ENCODE data around the gene SPTBN5. TPM values are rescaled to one million over a fixed set of nuclear protein-coding genes. Genes with fewer than 3 reads are reported as not detected.

The SPTBN5 gene
- total and polyA plus RNA-seq, 2 experiments from 2014 or later, result 0.57 to 1.1 TPM

- Mint-ChIP-seq H3K27me3 (ENCODE audit: insufficient read depth, low read depth, poor library complexity) (peaks cover 29% of the 10 kb centered on the region), H3K4me3 (no peak overlapping the region), H3K36me3 (ENCODE audit: low read depth) (no peaks in the 10 kb centered on the region; the same call in 2 of the 3 replicates), H3K27ac (no peak overlapping the region), H3K4me1 (peaks cover 10% of the 10 kb centered on the region), H3K9me3 (no peaks in the 10 kb centered on the region; the same call in 2 of the 3 replicates)
- Histone ChIP-seq H3K4me3 (no peak overlapping the region), H3K9me2 (ENCODE audit: insufficient read depth) (no peaks in the 10 kb centered on the region), H3K27ac (ENCODE audit: low read depth) (no peak overlapping the region), H3K79me2 (replicated peaks; ENCODE audit: insufficient read depth) (no peaks in the 10 kb centered on the region), H3K4me2 (no peak overlapping the region), H4K20me1 (replicated peaks; ENCODE audit: insufficient read depth) (no peaks in the 10 kb centered on the region), H3K4me1 (ENCODE audit: insufficient read depth) (no peaks in the 10 kb centered on the region), H3K36me3 (ENCODE audit: insufficient read depth) (no peaks in the 10 kb centered on the region), H3F3A (replicated peaks; ENCODE audit: low read depth) (0 out of 2 replicates have a peak, but pooled peaks cover 4% of the 10 kb centered on the region), H2AFZ (no peak overlapping the region), H3K27me3 (ENCODE audit: insufficient read depth) (peaks cover 24% of the 10 kb centered on the region)
- TF ChIP-seq NANOG (IDR thresholded peaks at IDR 0.05; ENCODE audit: borderline replicate concordance), result no peak
- TF ChIP-seq ZNF114 (CRISPR knock-in tag; IDR thresholded peaks at IDR 0.05), result no peak
- no peak for TF ChIP-seq CREB1 (CRISPR knock-in tag; IDR thresholded peaks at IDR 0.05; ENCODE audit: low read depth)
- TF ChIP-seq ETS1 (IDR thresholded peaks at IDR 0.05), result no peak
- TF ChIP-seq POLR2AphosphoS5 (IDR thresholded peaks at IDR 0.05; ENCODE audit: low read depth), result no peak
- no peak for TF ChIP-seq EZH2 (IDR thresholded peaks at IDR 0.05; ENCODE audit: low read depth, unreplicated experiment)
- no peak for TF ChIP-seq EZH2phosphoT487 (IDR thresholded peaks at IDR 0.05; ENCODE audit: unreplicated experiment)
- TF ChIP-seq ZNF462 (CRISPR knock-in tag; IDR thresholded peaks at IDR 0.05), result no peak
- TF ChIP-seq ZNF331 (CRISPR knock-in tag; IDR thresholded peaks at IDR 0.05; ENCODE audit: low read depth), result no peak
- TF ChIP-seq REST (IDR thresholded peaks at IDR 0.05; ENCODE audit: unreplicated experiment), result no peak
- no peak for TF ChIP-seq CTCF (conservative IDR thresholded peaks at IDR 0.05; ENCODE audit: low read depth in 2 of 2)
- no peak for TF ChIP-seq JUNB (IDR thresholded peaks at IDR 0.05; ENCODE audit: unreplicated experiment)
- DNase-seq (ENCODE audit: low spot score) (no peak), ATAC-seq (no peak)
These were observed 8.0 kb downstream of the SPTBN5 start for GRCh38 chr15:41885841-41886240.
